ENCODE measurements around the gene AADACL2. TPM values are rescaled to one million over a fixed set of nuclear protein-coding genes. Genes with fewer than 3 reads are reported as not detected.

Gene AADACL2
- total and polyA plus RNA-seq, 11 donors = 1.4 TPM; not detected in 10

- H3K27ac ChIP-seq = no peak overlapping the region
- no peaks in the 10 kb centered on the region for H3K27me3 ChIP-seq
- no peak for DNase-seq
- H3K36me3 ChIP-seq = no peaks in the 10 kb centered on the region
- peaks cover 0 to 10% (median 4%) of the 10 kb centered on the region in 12 donors for H3K9me3 ChIP-seq
- no peak for TF ChIP-seq POLR2A (IDR thresholded peaks at IDR 0.05)
- no peak for TF ChIP-seq CTCF (IDR thresholded peaks at IDR 0.05)
- no peak for ATAC-seq
- intact Hi-C loops (cut with DNase I) = no loop called here
- no peak overlapping the region for H3K4me3 ChIP-seq
- H3K4me1 ChIP-seq = no peaks in the 10 kb centered on the region
- 53 to 57% (median 54%) methylated on average over 4 of the region's 4 CpGs for WGBS, 4 donors
Measured at GRCh38 chr3:151743855-151744254, 10.1 kb downstream of the AADACL2 start.

GRCh38 chr3:151750181-151750580 is 16.5 kb downstream of the AADACL2 start:
- peaks cover 0 to 14% (median 6%) of the 10 kb centered on the region in 12 donors for H3K9me3 ChIP-seq
- H3K4me1 ChIP-seq = no peaks in the 10 kb centered on the region
- no peak for DNase-seq
- ATAC-seq = no peak
- intact Hi-C loops (cut with DNase I) = no loop called here
- TF ChIP-seq CTCF (IDR thresholded peaks at IDR 0.05) (no peak), POLR2A (IDR thresholded peaks at IDR 0.05) (no peak)
- no peaks in the 10 kb centered on the region for H3K27me3 ChIP-seq
- H3K4me3 ChIP-seq = no peak overlapping the region
- H3K36me3 ChIP-seq = no peaks in the 10 kb centered on the region
- H3K27ac ChIP-seq = no peak overlapping the region
- WGBS, 4 donors = 83 to 87% (median 84%) methylated on average over 6 of the region's 6 CpGs

GRCh38 chr3:151750678-151751077 is 17.0 kb downstream of the AADACL2 start:
- no peak overlapping the region for H3K27ac ChIP-seq
- no peak overlapping the region for H3K4me3 ChIP-seq
- TF ChIP-seq POLR2A (IDR thresholded peaks at IDR 0.05) (no peak), CTCF (IDR thresholded peaks at IDR 0.05) (no peak)
- no peaks in the 10 kb centered on the region for H3K36me3 ChIP-seq
- ATAC-seq (no peak), DNase-seq (no peak)
- intact Hi-C loops (cut with DNase I) = no loop called here
- no peaks in the 10 kb centered on the region for H3K27me3 ChIP-seq
- 81 to 91% (median 88%) methylated on average over 2 of the region's 2 CpGs for whole genome bisulfite sequencing, 4 donors
- no peaks in the 10 kb centered on the region for H3K4me1 ChIP-seq
- peaks cover 0 to 14% (median 6%) of the 10 kb centered on the region in 12 donors for H3K9me3 ChIP-seq

GRCh38 chr3:151751161-151751560 is 17.4 kb downstream of the AADACL2 start:
- no peak for DNase-seq
- intact Hi-C loops (cut with DNase I) = no loop called here
- no peaks in the 10 kb centered on the region for H3K4me1 ChIP-seq
- H3K4me3 ChIP-seq = no peak overlapping the region
- H3K27ac ChIP-seq = no peak overlapping the region
- ATAC-seq = no peak
- WGBS, 4 donors = 40 to 57% (median 51%) methylated on average over 1 of the region's 1 CpG
- no peak for TF ChIP-seq POLR2A (IDR thresholded peaks at IDR 0.05)
- peaks cover 0 to 14% (median 6%) of the 10 kb centered on the region in 12 donors for H3K9me3 ChIP-seq
- no peaks in the 10 kb centered on the region for H3K27me3 ChIP-seq
- H3K36me3 ChIP-seq = no peaks in the 10 kb centered on the region

- no peaks in the 10 kb centered on the region for H3K4me1 ChIP-seq
- H3K27ac ChIP-seq = no peak overlapping the region
- DNase-seq (no peak), ATAC-seq (no peak)
- TF ChIP-seq CTCF (IDR thresholded peaks at IDR 0.05) (no peak), POLR2A (IDR thresholded peaks at IDR 0.05) (no peak)
- H3K27me3 ChIP-seq = no peaks in the 10 kb centered on the region
- H3K4me3 ChIP-seq = no peak overlapping the region
- no peaks in the 10 kb centered on the region for H3K36me3 ChIP-seq
- H3K9me3 ChIP-seq = peaks cover 0 to 8% (median 1%) of the 10 kb centered on the region in 12 donors
- WGBS, 4 donors = 77 to 91% (median 86%) methylated on average over 4 of the region's 4 CpGs
- intact Hi-C loops (cut with DNase I) = no loop called here
Measured at GRCh38 chr3:151753846-151754245, 20.1 kb downstream of the AADACL2 start.

All from heart left ventricle (tissue), 16 donors.